ENCODE measurements around the gene EHD2. TPM values are rescaled to one million over a fixed set of nuclear protein-coding genes. Genes with fewer than 3 reads are reported as not detected.
"Not testable (repeated sequence)": the region's sequence is repeated elsewhere in the genome, so short reads cannot be mapped to it uniquely, and the experiment has no call there.

The EHD2 gene
- total RNA-seq, 8 experiments from 2014 or later = 0.38 to 43.6 (median 4.8) TPM

DNA sequence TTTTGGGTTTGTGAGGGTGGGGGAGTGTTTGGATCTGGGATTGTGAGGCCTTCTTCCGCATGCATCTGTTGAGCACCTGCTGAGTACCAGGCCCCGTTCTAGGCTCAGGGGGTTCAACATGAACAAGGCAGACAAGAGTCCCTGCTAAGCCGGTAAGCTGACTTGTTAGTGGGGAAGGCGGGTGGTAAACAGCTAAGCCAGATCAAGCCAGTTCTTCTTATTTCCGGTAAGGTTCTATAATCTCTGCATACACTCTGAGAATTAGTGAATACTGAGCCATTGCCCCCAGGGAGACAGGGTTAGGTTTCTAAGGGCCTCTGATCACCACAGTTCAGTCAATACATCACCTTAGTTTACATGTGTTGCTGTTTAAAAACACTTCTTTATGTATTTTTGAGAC lies 9.9 kb upstream of the EHD2 start:
- no peak overlapping the region for H3K4me3 ChIP-seq
- H3K27ac ChIP-seq = no peak overlapping the region
- H3K4me1 ChIP-seq (replicated peaks in 1 of 2) = peaks cover 0 to 2% of the 10 kb centered on the region in 2 donors
- WGBS, 10 experiments = 72 to 100% (median 89%) methylated on average over 2 to 5 of the region's 5 CpGs; no CpG with 5 or more reads in 4 of the 10 experiments
- in situ Hi-C loops (cut with MboI; ENCODE audit: low pct_unique_long_range_greater_than_20kb in 2 of 9, low sequenced_read_pairs in 9 of 9, unreplicated experiment in 9 of 9) = loop anchor here in 2 of 9 experiments (25.0 kb wide), 1 partner anchor 266 kb away; no protein-coding TSS in a partner anchor
- ATAC-seq (replicated peaks in 6 of 8) = no peak

GRCh38 chr19:47704024-47704423 lies 9.2 kb upstream of the EHD2 start:
- WGBS, 10 experiments = 87 to 100% (median 97%) methylated on average over 2 to 11 of the region's 11 CpGs; no CpG with 5 or more reads in 3 of the 10 experiments

DNA sequence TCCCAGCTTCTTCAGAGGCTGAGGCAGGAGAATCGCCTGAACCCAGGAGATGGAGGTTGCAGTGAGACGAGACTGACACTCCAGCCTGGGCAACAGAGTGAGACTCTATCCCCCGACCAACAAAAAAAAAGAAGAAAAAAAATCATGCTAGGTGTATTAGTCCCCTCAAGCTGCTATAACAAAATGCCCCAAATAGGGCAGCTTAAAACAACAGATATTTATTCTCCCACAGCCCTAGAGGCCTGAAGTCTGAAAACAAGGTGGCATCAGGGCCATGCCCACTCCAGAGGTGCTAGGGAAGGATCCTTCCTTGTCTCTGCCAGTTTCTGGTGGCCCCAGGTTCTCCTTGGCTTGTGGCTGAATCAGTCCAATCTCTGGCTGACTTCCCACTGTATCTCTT lies 8.6 kb upstream of the EHD2 start:
- Histone ChIP-seq H3K4me3 (no peak overlapping the region), H3K27ac (no peak overlapping the region), H3K4me1 (replicated peaks in 1 of 2) (no peaks in the 10 kb centered on the region)
- ATAC-seq (replicated peaks in 6 of 8) = no peak
- WGBS, 10 experiments = 62 to 100% methylated on average over 2 of the region's 3 CpGs; no CpG with 5 or more reads in 8 of the 10 experiments
- in situ Hi-C loops (cut with MboI; ENCODE audit: low pct_unique_long_range_greater_than_20kb in 2 of 9, low sequenced_read_pairs in 9 of 9, unreplicated experiment in 9 of 9) = loop anchor here in 2 of 9 experiments (25.0 kb wide), 1 partner anchor 267 kb away; no protein-coding TSS in a partner anchor

More at GRCh38 chr19:47704024-47704423, 9.2 kb upstream of the EHD2 start:
- Histone ChIP-seq H3K4me1 (replicated peaks in 1 of 2) (peaks cover 0 to 2% of the 10 kb centered on the region in 2 donors), H3K27ac (no peak overlapping the region), H3K4me3 (no peak overlapping the region)
- no peak for ATAC-seq (replicated peaks in 6 of 8)
- in situ Hi-C loops (cut with MboI; ENCODE audit: low pct_unique_long_range_greater_than_20kb in 2 of 9, low sequenced_read_pairs in 9 of 9, unreplicated experiment in 9 of 9) = loop anchor here in 2 of 9 experiments (25.0 kb wide), 1 partner anchor 267 kb away; no protein-coding TSS in a partner anchor

GRCh38 chr19:47707135-47707925 lies 5.9 kb upstream of the EHD2 start:
- in situ Hi-C loops (cut with MboI; ENCODE audit: low pct_unique_long_range_greater_than_20kb in 2 of 9, low sequenced_read_pairs in 9 of 9, unreplicated experiment in 9 of 9) = loop anchor here in 2 of 9 experiments (25.0 kb wide), 1 partner anchor 270 kb away; no protein-coding TSS in a partner anchor
- Histone ChIP-seq H3K4me1 (replicated peaks in 1 of 2) (no peaks in the 10 kb centered on the region), H3K4me3 (no peak overlapping the region), H3K27ac (no peak overlapping the region)
- 0 to 60% (median 20%) methylated on average over 1 to 13 of the region's 22 CpGs; no CpG with 5 or more reads in 4 of the 10 experiments for WGBS, 10 experiments
- ATAC-seq (replicated peaks in 6 of 8) = peak; percentile 65 to 97 (median 77)

- in situ Hi-C loops (cut with MboI; ENCODE audit: low pct_unique_long_range_greater_than_20kb in 2 of 9, low sequenced_read_pairs in 9 of 9, unreplicated experiment in 9 of 9) = loop anchor here in 2 of 9 experiments (25.0 kb wide), 1 partner anchor 274 kb away; no protein-coding TSS in a partner anchor
- WGBS, 10 experiments = 50 to 100% (median 80%) methylated on average over 1 to 4 of the region's 8 CpGs; no CpG with 5 or more reads in 3 of the 10 experiments
- Histone ChIP-seq H3K27ac (no peak overlapping the region), H3K4me1 (replicated peaks in 1 of 2) (no peaks in the 10 kb centered on the region), H3K4me3 (no peak overlapping the region)
- ATAC-seq (replicated peaks in 6 of 8) = peak in 1 of 8 experiments; percentile 6
Observed at GRCh38 chr19:47711652-47712242, 1.5 kb upstream of the EHD2 start.

- Histone ChIP-seq H3K4me3 (no peak overlapping the region), H3K4me1 (replicated peaks in 1 of 2) (peaks cover 7% of the 10 kb centered on the region in 2 donors), H3K27ac (no peak overlapping the region)
- no peak for ATAC-seq (replicated peaks in 6 of 8)
- in situ Hi-C loops (cut with MboI; ENCODE audit: low pct_unique_long_range_greater_than_20kb in 2 of 9, low sequenced_read_pairs in 9 of 9, unreplicated experiment in 9 of 9) = loop anchor here in 2 of 9 experiments (25.0 kb wide), 1 partner anchor 277 kb away; no protein-coding TSS in a partner anchor
- WGBS, 10 experiments = 58 to 97% (median 81%) methylated on average over 2 to 4 of the region's 4 CpGs; no CpG with 5 or more reads in 3 of the 10 experiments
Observed at GRCh38 chr19:47714339-47714738, 1.1 kb downstream of the EHD2 start.

GRCh38 chr19:47714855-47715254 lies 1.6 kb downstream of the EHD2 start:
- not testable (repeated sequence) for H3K27ac ChIP-seq; H3K4me3 ChIP-seq; ATAC-seq (replicated peaks in 6 of 8)
- H3K4me1 ChIP-seq (replicated peaks in 1 of 2) = peaks cover 12% of the 10 kb centered on the region in 2 donors
- in situ Hi-C loops (cut with MboI; ENCODE audit: low pct_unique_long_range_greater_than_20kb in 2 of 9, low sequenced_read_pairs in 9 of 9, unreplicated experiment in 9 of 9) = loop anchor here in 2 of 9 experiments (25.0 kb wide), 1 partner anchor 278 kb away; no protein-coding TSS in a partner anchor

DNA sequence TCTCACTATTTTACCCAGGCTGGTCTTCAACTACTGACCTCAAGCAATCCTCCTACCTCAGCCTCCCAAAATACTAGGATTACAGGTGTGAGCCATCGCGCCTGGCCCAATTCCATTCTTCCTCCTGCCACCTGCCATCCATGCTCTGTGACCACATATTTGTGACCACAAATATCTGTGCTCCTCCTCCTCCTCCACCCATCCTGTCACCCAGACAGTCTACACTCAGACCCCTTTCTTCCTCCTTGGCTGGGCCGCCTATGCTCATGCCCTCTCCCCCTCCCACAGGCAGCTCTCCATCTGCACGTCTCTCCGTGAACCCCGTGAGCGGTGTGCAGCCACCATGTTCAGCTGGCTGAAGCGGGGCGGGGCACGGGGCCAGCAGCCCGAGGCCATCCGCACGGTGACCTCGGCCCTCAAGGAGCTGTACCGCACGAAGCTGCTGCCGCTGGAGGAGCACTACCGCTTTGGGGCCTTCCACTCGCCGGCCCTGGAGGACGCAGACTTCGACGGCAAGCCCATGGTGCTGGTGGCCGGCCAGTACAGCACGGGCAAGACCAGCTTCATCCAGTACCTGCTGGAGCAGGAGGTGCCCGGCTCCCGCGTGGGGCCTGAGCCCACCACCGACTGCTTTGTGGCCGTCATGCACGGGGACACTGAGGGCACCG lies 3.2 kb downstream of the EHD2 start:
- H3K27ac ChIP-seq = no peak overlapping the region
- 57 to 93% (median 72%) methylated on average over 2 to 6 of the region's 32 CpGs; no CpG with 5 or more reads in 3 of the 10 experiments for WGBS, 10 experiments
- H3K4me3 ChIP-seq = no peak overlapping the region
- H3K4me1 ChIP-seq (replicated peaks in 1 of 2) = peaks cover 13 to 14% of the 10 kb centered on the region in 2 donors
- ATAC-seq (replicated peaks in 6 of 8) = no peak
- in situ Hi-C loops (cut with MboI; ENCODE audit: low pct_unique_long_range_greater_than_20kb in 2 of 9, low sequenced_read_pairs in 9 of 9, unreplicated experiment in 9 of 9) = loop anchor here in 2 of 9 experiments (25.0 kb wide), 1 partner anchor 279 kb away; no protein-coding TSS in a partner anchor

DNA sequence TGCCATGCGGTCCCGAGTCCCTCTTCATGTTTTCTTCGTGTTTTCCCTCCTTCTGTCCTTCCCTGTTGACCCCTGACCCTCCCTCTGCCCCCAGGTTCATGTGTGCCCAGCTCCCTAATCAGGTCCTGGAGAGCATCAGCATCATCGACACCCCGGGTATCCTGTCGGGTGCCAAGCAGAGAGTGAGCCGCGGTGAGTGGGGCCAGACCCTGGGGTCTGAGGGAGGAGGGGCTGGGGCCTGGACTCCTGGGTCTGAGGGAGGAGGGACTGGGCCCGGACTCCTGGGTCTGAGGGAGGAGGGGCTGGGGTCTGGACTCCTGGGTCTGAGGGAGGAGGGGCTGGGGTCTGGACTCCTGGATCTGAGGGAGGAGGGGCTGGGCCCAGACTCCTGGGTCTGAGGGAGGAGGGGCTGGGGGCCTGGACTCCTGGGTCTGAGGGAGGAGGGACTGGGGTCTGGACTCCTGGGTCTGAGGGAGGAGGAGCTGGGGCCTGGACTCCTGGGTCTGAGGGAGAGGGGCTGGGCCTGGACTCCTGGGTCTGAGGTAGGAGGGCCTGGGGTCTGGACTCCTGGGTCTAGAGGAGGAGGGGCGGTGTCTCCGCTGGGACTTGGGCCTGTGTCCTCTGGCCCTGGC lies 5.3 kb downstream of the EHD2 start:
- in situ Hi-C loops (cut with MboI; ENCODE audit: low pct_unique_long_range_greater_than_20kb in 2 of 9, low sequenced_read_pairs in 9 of 9, unreplicated experiment in 9 of 9) = loop anchor here in 2 of 9 experiments (25.0 kb wide), 1 partner anchor 281 kb away; no protein-coding TSS in a partner anchor
- H3K27ac ChIP-seq = peak overlapping the region; percentile 86 to 90

GRCh38 chr19:47719047-47719859 lies 6.0 kb downstream of the EHD2 start:
- WGBS, 10 experiments = no CpG with 5 or more reads among the region's 26 CpGs
- ATAC-seq (replicated peaks in 6 of 8) = peak; percentile 81 to 91 (median 88)
- H3K4me1 ChIP-seq (replicated peaks in 1 of 2) = peaks cover 24 to 26% of the 10 kb centered on the region in 2 donors
- in situ Hi-C loops (cut with MboI; ENCODE audit: low pct_unique_long_range_greater_than_20kb in 2 of 9, low sequenced_read_pairs in 9 of 9, unreplicated experiment in 9 of 9) = loop anchor here in 2 of 9 experiments (25.0 kb wide), 1 partner anchor 282 kb away; no protein-coding TSS in a partner anchor
- H3K27ac ChIP-seq = peak overlapping the region; percentile 86 to 90
- no peak overlapping the region for H3K4me3 ChIP-seq

More for the DNA sequence above, 5.3 kb downstream of the EHD2 start:
- WGBS, 10 experiments = 49 to 100% (median 80%) methylated on average over 1 to 6 of the region's 11 CpGs; no CpG with 5 or more reads in 5 of the 10 experiments
- H3K4me3 ChIP-seq; ATAC-seq (replicated peaks in 6 of 8): not testable (repeated sequence)
- H3K4me1 ChIP-seq (replicated peaks in 1 of 2) = peaks cover 21 to 22% of the 10 kb centered on the region in 2 donors

DNA sequence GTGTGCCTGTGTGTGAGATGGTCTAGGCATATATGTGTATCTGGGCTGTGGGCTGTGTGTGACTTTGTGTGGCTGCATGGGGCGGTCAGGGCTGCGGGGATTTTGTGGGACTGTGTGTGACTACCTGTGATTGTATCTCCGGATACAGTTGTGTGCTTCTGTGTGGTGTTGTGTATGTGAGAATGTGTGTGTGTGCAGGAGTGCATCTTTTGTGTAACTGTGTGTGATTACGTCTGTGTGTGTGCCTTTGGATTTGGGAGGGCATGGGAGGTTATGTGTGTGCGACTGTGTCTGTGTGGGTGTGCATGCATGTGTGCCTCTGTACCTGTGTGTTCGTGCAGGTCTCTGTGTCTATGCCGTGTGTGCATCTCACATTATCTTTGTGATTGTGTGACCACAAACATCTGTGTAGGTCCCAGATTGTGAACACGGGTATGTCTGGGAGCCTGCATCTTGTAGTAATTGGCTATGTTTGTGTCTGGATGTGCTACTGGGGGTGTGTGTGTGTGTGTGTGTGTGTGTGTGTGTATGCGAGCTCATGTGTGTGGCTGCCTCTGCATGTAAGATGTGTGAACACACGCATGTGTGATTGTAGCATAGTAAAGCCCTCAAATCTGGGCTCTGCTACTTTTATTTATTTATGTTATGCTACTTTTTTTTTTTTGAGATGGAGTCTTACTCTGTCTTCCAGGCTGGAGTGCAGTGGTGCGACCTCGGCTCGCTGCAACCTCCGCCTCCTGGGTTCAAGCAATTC lies 7.6 kb downstream of the EHD2 start:
- peaks cover 24 to 26% of the 10 kb centered on the region in 2 donors for H3K4me1 ChIP-seq (replicated peaks in 1 of 2)
- ATAC-seq (replicated peaks in 6 of 8) = no peak
- H3K4me3 ChIP-seq = no peak overlapping the region
- in situ Hi-C loops (cut with MboI; ENCODE audit: low pct_unique_long_range_greater_than_20kb in 2 of 9, low sequenced_read_pairs in 9 of 9, unreplicated experiment in 9 of 9) = loop anchor here in 2 of 9 experiments (25.0 kb wide), 1 partner anchor 284 kb away; no protein-coding TSS in a partner anchor
- no peak overlapping the region for H3K27ac ChIP-seq
- WGBS, 10 experiments = 57 to 100% (median 91%) methylated on average over 1 to 11 of the region's 14 CpGs; no CpG with 5 or more reads in 3 of the 10 experiments

Measured in motor neuron (in vitro differentiated cells).